Peyer's patch (tissue), 4 donors: Measurements from ENCODE around the gene DCAF6. TPM values are rescaled to one million over a fixed set of nuclear protein-coding genes. Genes with fewer than 3 reads are reported as not detected.

Experiments
- DNase-seq, 3 donors: peaks; one replicate each; pipeline ENCODE4 v3.0.0-alpha.2; 2017 to 2019
- H3K27ac ChIP-seq, 4 donors: fragments of 200-600 bp; sonication (generic); one replicate each; pipeline ENCODE4 v1.5.1; 2016 to 2019
- H3K27me3 ChIP-seq, 2 donors: fragments of 200-600 bp; sonication (generic); one replicate each; pipeline ENCODE4 v1.5.1; 2019
- H3K36me3 ChIP-seq, 3 donors: fragments of 200-600 bp; sonication (generic); one replicate each; pipeline ENCODE4 v1.5.1; 2016 to 2019
- H3K4me1 ChIP-seq, 4 donors: fragments of 200-600 bp; sonication (generic); one replicate each; pipeline ENCODE4 v1.5.1; 2016 to 2019
- H3K4me3 ChIP-seq, 4 donors: fragments of 200-600 bp; sonication (generic); 1 replicate in 3 of 4; 2 replicates in 1 of 4; pipeline ENCODE4 v1.5.1; 2016 to 2019; ENCODE audit warnings: mild to moderate bottlenecking in 1 of 4
- H3K9me3 ChIP-seq, 4 donors: fragments of 200-600 bp; sonication (generic); one replicate each; pipeline ENCODE4 v1.5.1; 2016 to 2019; ENCODE audit warnings: mild to moderate bottlenecking in 1 of 4
- POLR2A ChIP-seq, 2 donors: fragments of 450-650 bp; IDR thresholded peaks; one replicate each; pipeline ENCODE4 v1.5.1; 2017; ENCODE audit warnings: antibody characterized with exemption in 2 of 2, mild to moderate bottlenecking in 2 of 2, moderate library complexity in 2 of 2
- total RNA-seq, 4 donors: library from RNA; depleted of rRNA; stranded (reverse); fragments of >200 nt; gene quantifications; one replicate each; pipeline ENCODE4 v1.1.0, GENCODE V29; 2016
- TF ChIP-seq, protein P1 (sequence below), 6 experiments: fragments of 450-650 bp in 4 of 6; fragments of 200-600 bp in 2 of 6; sonication (generic) in 1 of 6; IDR thresholded peaks; one replicate each; pipeline ENCODE4 v1.5.1; 2017 to 2019; ENCODE audit warnings: antibody characterized with exemption in 6 of 6, mild to moderate bottlenecking in 3 of 6, moderate library complexity in 1 of 6

DCAF6 gene
- total RNA-seq, 4 donors from 2014 or later: 106 to 139 (median 114) TPM

DNA sequence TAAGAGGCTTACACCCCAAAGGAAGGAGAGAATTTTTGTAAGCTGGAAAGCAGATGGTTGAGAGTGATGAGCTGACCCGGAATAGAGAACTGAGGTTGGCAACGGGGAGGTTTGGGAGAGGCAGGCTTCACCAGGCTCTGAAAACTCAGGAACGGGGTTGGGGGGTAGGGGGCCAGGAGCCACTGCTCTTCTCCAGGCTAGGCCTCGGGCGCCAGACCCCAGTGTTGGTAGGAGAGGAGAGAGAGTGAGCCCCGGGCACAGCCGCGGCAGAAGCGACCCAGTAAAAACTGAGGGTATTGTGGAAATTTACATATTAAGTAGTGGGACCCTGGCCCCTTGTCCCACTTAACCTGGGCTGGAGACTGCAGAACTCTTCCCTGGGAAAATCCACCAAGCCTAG is 154.6 kb downstream of the DCAF6 start:
- no peak for DNase-seq
- H3K27me3 ChIP-seq: no peaks in the 10 kb centered on the region
- no peak overlapping the region for H3K4me3 ChIP-seq
- no peaks in the 10 kb centered on the region for H3K4me1 ChIP-seq
- no peak overlapping the region for H3K27ac ChIP-seq
- H3K9me3 ChIP-seq: no peaks in the 10 kb centered on the region
- TF ChIP-seq, protein P1, sequence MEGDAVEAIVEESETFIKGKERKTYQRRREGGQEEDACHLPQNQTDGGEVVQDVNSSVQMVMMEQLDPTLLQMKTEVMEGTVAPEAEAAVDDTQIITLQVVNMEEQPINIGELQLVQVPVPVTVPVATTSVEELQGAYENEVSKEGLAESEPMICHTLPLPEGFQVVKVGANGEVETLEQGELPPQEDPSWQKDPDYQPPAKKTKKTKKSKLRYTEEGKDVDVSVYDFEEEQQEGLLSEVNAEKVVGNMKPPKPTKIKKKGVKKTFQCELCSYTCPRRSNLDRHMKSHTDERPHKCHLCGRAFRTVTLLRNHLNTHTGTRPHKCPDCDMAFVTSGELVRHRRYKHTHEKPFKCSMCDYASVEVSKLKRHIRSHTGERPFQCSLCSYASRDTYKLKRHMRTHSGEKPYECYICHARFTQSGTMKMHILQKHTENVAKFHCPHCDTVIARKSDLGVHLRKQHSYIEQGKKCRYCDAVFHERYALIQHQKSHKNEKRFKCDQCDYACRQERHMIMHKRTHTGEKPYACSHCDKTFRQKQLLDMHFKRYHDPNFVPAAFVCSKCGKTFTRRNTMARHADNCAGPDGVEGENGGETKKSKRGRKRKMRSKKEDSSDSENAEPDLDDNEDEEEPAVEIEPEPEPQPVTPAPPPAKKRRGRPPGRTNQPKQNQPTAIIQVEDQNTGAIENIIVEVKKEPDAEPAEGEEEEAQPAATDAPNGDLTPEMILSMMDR (IDR thresholded peaks at IDR 0.05): no peak
- TF ChIP-seq POLR2A (IDR thresholded peaks at IDR 0.05): no peak
- no peaks in the 10 kb centered on the region for H3K36me3 ChIP-seq

DNA sequence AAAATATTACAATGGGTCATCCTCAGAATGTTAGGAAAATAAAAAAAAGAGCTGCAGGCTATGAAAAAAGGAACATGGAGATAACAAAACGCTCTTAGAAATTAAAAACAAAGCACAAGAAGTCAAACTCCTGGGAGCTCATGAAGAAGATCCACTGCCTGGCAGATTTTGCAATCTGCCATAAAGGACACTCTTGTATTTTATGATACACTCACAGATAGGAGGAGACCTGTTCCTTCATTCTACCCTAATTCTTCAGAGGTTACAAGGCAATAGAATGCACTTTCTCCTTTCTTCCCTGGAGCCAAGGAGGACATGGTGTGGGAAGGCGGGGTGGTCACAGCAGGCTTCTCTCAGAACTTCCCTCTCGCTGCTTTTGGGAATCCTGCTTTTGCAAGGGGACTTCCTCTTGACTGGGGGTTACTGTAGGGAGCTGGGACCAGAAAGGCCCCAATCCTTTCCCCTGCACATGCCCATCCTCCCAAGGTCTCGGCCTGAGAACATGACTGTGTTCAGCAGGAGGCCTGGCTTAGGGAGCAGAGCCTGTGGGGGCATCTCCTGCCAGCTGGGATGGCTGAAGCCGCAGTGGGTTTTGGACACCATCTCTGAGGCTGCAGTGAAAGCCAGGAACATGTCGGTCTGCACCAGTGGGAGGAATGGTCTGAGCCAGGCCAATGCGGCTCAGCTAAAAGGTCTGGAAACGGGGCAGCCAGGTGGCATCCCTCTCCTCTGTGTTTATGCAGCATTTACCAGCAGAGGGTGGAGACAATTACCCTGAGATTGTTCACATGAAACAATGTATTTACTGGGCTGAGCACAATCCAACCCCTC is 155.5 kb downstream of the DCAF6 start:
- Histone ChIP-seq H3K9me3 (no peaks in the 10 kb centered on the region), H3K36me3 (no peaks in the 10 kb centered on the region), H3K27ac (no peak overlapping the region), H3K4me1 (no peaks in the 10 kb centered on the region), H3K4me3 (no peak overlapping the region), H3K27me3 (no peaks in the 10 kb centered on the region)
- no peak for TF ChIP-seq POLR2A (IDR thresholded peaks at IDR 0.05)
- TF ChIP-seq, protein P1 (IDR thresholded peaks at IDR 0.05): no peak
- no peak for DNase-seq

DNA sequence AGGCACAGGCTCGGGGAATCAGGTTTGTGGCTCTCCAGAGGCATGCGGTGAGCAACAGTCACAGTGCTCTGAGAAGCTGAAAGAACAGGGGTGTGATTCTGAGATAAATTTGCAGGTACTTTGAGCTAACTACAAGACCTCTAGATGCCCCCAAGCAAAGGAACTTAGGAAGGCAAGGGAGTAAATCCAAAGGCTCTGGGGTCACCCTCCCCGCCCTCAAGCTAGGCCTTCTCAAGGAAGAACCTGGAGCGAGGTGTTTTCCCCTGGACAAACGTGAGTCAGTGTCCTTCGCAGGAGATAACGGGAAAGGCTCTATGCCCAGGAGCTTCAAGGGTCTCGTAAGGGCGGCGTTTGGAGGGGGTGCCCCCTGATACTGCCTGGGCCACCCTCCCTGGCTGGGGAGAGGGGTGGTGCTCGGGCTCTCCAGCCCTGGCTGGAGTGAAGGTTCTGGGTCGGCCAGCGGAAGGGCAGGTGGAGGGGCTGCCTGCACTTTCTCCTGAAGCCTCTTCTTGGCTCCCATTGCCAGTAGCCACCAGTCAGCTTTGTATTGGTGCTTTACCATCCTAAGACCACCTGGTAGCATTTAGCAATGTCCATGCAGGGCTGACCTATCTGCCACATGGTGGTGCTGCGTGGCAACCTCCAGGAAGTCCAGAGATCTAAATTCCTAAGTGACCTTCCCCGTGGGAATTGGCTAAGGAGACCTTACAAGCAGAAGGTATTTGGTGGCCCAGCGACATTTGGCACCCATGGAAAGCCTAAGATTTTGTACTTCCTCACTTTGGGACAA is 156.3 kb downstream of the DCAF6 start:
- TF ChIP-seq, protein P1 (IDR thresholded peaks at IDR 0.05): peak in 3 of 6 experiments; percentile 7 to 15 (median 10)
- no peak for TF ChIP-seq POLR2A (IDR thresholded peaks at IDR 0.05)
- no peaks in the 10 kb centered on the region for H3K9me3 ChIP-seq
- no peak overlapping the region for H3K27ac ChIP-seq
- H3K4me1 ChIP-seq: no peaks in the 10 kb centered on the region
- no peaks in the 10 kb centered on the region for H3K27me3 ChIP-seq
- no peak for DNase-seq
- no peak overlapping the region for H3K4me3 ChIP-seq
- H3K36me3 ChIP-seq: no peaks in the 10 kb centered on the region

DNA sequence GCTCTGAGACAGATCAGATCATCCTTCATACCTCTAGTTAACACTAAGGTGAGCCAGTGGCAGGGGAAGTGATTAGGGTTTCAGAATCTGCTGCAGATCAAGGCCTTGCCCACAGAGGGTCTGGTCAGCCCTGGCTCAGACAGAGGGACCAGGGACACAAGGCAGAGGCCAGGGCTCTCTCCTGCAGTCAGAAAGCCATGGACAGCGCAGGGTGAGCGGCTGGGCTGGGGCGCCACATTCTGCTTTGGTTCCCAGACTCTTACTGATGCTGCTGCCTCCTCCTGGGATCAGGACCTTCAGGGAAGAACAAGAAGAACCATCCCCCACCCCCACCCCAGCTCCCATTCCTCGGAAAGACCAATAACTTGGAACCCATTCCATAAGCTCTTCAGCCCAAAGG is 157.1 kb downstream of the DCAF6 start:
- TF ChIP-seq POLR2A (IDR thresholded peaks at IDR 0.05): no peak
- TF ChIP-seq, protein P1 (IDR thresholded peaks at IDR 0.05): no peak
- Histone ChIP-seq H3K4me3 (no peak overlapping the region), H3K4me1 (no peaks in the 10 kb centered on the region), H3K27ac (no peak overlapping the region), H3K36me3 (no peaks in the 10 kb centered on the region), H3K9me3 (no peaks in the 10 kb centered on the region), H3K27me3 (no peaks in the 10 kb centered on the region)
- DNase-seq: no peak

DNA sequence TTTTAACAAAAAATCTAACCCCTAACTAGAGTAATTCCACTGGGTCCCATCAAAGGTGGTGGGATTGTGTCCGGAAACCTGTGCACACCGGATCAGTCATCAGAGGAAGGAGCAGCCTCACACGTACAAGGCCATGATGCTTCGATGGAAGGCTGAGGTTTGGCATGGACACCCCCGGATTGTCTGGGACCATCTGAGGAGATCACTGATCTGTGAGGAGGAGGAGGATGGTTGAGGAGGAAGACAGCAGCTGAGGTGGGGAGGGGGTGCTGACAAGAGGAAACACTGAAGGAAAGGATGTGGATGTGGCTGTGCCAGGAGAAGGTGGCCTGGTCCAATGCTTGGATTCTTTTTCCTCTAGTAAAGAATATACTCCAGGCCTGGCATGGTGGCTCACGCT is 159.0 kb downstream of the DCAF6 start:
- Histone ChIP-seq H3K9me3 (no peaks in the 10 kb centered on the region), H3K4me1 (no peaks in the 10 kb centered on the region), H3K4me3 (no peak overlapping the region), H3K36me3 (no peaks in the 10 kb centered on the region), H3K27ac (no peak overlapping the region), H3K27me3 (no peaks in the 10 kb centered on the region)
- TF ChIP-seq, protein P1 (IDR thresholded peaks at IDR 0.05): no peak
- no peak for TF ChIP-seq POLR2A (IDR thresholded peaks at IDR 0.05)
- DNase-seq: no peak
